ENCODE results near the gene SCT.

- TF ChIP-seq ZFP30 (CRISPR knock-in tag; IDR thresholded peaks at IDR 0.05) = no peak
- no peak for TF ChIP-seq ESRRG (CRISPR knock-in tag; IDR thresholded peaks at IDR 0.05)
- TF ChIP-seq ZFP3 (CRISPR knock-in tag; IDR thresholded peaks at IDR 0.05) = no peak
- TF ChIP-seq ARNTL (CRISPR knock-in tag; IDR thresholded peaks at IDR 0.05; ENCODE audit: borderline replicate concordance, low read depth) = no peak
- TF ChIP-seq ZC3H10 (CRISPR knock-in tag; IDR thresholded peaks at IDR 0.05) = no peak
- TF ChIP-seq ZNF565 (CRISPR knock-in tag; conservative IDR thresholded peaks at IDR 0.05; ENCODE audit: low read depth) = no peak
- TF ChIP-seq, protein P1, sequence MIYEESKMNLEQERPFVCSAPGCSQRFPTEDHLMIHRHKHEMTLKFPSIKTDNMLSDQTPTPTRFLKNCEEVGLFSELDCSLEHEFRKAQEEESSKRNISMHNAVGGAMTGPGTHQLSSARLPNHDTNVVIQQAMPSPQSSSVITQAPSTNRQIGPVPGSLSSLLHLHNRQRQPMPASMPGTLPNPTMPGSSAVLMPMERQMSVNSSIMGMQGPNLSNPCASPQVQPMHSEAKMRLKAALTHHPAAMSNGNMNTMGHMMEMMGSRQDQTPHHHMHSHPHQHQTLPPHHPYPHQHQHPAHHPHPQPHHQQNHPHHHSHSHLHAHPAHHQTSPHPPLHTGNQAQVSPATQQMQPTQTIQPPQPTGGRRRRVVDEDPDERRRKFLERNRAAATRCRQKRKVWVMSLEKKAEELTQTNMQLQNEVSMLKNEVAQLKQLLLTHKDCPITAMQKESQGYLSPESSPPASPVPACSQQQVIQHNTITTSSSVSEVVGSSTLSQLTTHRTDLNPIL (CRISPR knock-in tag; IDR thresholded peaks at IDR 0.05; ENCODE audit: low read depth) = no peak
- no peak for TF ChIP-seq TSHZ2 (CRISPR knock-in tag; IDR thresholded peaks at IDR 0.05)
- TF ChIP-seq RARB (CRISPR knock-in tag; IDR thresholded peaks at IDR 0.05) = no peak
- no peak for TF ChIP-seq CSDC2 (CRISPR knock-in tag; IDR thresholded peaks at IDR 0.05)
- TF ChIP-seq, protein P2, sequence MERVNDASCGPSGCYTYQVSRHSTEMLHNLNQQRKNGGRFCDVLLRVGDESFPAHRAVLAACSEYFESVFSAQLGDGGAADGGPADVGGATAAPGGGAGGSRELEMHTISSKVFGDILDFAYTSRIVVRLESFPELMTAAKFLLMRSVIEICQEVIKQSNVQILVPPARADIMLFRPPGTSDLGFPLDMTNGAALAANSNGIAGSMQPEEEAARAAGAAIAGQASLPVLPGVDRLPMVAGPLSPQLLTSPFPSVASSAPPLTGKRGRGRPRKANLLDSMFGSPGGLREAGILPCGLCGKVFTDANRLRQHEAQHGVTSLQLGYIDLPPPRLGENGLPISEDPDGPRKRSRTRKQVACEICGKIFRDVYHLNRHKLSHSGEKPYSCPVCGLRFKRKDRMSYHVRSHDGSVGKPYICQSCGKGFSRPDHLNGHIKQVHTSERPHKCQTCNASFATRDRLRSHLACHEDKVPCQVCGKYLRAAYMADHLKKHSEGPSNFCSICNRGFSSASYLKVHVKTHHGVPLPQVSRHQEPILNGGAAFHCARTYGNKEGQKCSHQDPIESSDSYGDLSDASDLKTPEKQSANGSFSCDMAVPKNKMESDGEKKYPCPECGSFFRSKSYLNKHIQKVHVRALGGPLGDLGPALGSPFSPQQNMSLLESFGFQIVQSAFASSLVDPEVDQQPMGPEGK (CRISPR knock-in tag; IDR thresholded peaks at IDR 0.05; ENCODE audit: borderline replicate concordance) = no peak
- no peak for TF ChIP-seq GLIS3 (CRISPR knock-in tag; IDR thresholded peaks at IDR 0.05)
Observed at GRCh38 chr11:612961-613300, 14.1 kb downstream of the SCT start.

All from SK-N-SH treated with all-trans-retinoic acid at 6 μM for 48 hours (cell line).